Measurements from ENCODE around the gene SMYD3.

Gene SMYD3

GRCh38 chr1:246415028-246415427 is 92.1 kb downstream of the SMYD3 start:
- no peak for DNase-seq

GRCh38 chr1:246413430-246413829 is 93.6 kb downstream of the SMYD3 start:
- DNase-seq = no peak

DNA sequence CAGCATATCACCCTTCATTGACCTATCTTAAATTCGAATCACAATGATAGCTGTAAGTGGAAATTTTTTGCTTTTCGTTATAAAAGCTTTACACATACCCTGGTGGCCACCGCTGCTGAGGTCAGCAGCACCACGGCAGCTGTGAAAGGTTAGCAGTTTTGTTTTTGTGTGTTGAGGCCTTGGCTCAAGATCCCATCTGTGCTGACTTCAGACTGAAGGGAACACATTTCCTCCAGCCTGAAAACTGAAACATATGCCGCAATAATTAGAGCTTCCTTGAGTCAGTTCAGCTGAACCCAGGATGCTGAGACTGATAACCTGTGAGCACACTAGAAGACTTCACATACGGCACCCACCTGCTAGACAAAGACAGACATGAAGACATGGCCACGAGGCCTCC is 103.0 kb downstream of the SMYD3 start:
- no peak for DNase-seq

DNA sequence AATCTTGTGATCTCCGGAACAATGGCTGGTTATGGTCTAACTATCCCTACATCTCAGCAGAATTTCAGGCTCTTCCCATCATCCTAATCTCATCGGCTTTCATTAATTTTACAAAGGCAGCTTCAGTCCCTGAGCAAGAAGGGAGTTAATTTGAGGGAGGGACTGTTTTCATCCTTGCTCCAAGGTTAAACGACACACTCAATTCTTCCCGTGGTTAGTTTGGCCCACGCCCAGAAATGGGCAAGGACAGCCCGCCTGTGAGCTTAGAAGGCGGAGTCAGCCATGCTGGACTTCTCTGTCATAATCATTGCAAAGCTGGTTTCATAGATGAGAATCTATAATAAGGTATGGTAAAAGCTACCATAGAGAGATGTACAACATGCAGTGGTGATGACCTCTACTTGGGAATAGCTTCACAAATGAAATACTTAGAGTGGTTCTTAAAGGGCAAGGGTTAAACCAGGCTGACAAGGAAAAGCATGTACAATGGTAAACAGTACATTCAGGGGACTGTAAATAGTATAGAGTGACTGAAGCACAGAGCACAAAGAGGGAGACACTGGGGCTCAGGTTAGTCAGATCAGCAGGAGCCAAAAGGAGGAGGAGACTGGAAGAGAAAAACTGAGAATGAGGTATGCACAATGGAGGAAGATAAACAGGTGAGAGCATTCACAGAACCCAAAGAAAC is 108.8 kb downstream of the SMYD3 start:
- no peak for DNase-seq

DNA sequence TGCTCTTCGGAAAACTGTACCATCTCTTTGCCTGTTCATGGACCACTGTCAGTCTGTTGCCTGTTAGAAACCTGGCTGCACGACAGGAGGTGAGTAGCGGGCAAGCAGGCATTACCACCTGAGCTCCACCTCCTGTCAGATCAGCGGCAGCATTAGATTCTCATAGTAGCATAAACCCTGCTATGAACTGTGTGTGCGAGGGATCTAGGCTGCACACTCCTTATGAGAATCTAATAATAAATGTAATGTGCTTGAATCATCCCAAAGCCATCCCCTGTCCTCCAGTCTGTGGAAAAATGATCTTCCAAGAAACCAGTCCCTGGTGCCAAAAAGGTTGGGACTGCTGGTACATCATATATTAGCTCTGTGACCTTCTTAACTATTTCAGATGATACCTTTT is 110.0 kb downstream of the SMYD3 start:
- DNase-seq = no peak

DNA sequence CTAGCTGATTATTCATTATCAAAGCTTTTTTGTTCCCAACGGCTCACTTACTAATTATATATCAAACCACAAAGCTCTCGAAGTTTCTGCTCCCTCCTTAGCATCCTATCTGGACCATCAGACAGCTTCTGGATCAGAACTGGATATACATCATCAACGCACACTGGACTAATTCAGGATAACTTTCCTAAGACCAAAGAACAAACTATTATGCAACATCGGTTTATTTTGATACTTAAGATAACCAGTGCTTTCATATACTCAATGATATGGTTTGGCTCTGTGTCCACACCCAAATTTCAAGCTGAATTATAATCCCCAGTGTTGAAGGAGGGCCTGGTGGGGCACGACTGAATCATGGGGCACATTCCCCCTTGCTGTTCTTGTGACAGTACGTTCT is 110.8 kb downstream of the SMYD3 start:
- DNase-seq = no peak

DNA sequence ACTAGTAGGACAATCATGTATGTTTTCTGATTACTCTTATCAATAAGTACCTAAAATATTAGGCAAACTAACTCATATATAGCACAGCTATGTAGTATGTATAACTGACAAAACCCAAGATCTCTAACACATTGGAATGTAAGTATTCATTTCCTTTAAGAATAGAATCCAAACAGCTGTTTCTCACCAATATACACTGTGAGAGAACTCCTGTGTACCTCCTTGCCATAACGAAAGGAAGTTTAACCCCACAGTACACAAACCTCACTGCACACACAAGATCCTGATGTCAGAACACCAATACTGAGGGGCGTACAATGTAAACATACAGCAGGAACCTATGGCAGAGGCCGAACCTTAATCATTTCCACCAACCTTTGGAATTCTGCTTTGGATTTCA is 113.0 kb downstream of the SMYD3 start:
- no peak for DNase-seq

DNA sequence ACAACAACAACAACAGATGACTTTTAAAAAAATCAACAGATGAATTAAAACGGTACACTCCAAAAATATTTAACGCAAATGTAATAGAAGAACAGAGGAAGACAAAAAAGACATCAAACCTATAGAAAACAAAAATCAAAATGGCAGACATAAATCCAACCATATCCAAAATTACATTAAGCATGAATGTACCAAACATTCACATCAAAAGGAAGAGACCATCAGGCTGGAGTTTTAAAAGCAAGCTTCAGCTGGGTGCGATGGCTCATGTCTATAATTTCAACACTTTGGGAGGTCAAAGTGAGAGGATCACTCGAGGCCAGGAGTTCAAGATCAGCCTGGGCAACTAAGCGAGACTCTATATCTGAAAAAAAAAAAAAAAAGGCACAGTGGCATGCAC is 116.2 kb downstream of the SMYD3 start:
- no peak for DNase-seq

DNA sequence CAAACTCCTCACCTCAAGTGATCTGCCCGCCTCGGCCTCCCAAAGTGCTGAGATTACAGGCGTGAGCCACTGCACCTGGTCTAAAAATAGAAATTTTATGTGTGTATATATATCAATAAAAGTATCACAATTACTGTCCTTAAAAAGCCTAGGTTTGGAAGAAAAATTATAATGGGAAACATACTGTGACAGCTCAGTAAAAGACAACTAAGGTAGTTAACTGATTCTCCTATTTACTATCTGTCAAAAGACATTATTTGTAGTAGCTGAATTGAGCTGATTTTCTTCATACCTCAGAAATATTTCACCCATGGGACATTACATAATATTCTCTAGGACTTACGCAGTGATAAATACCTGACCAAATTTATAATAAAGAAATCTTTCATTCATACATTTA is 122.5 kb downstream of the SMYD3 start:
- no peak for DNase-seq

- peak; percentile 30 for DNase-seq
These were observed 123.3 kb downstream of the SMYD3 start for GRCh38 chr1:246383791-246384190.

GRCh38 chr1:246383239-246383589 is 123.9 kb downstream of the SMYD3 start:
- no peak for DNase-seq

- no peak for DNase-seq
These were observed 124.4 kb downstream of the SMYD3 start for GRCh38 chr1:246382589-246383238.

DNA sequence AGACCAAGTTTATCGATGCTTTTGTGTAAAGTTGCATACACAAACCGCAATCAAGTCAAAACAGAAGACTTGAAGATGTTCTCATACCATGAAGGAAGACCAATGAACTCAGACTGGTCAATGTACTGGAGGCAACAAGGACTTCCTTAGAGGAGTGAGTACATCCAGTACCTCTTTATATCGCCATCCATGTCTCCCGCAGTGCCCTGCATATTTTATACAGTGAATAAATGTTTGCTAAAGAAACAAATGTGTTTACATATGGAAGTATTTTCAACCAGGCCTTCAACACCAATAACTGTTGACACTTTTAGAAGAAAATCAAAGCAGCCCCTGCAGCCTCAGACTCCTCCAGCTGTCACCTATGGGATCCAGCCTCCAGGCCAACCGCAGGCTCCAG is 125.6 kb downstream of the SMYD3 start:
- DNase-seq = no peak

DNA sequence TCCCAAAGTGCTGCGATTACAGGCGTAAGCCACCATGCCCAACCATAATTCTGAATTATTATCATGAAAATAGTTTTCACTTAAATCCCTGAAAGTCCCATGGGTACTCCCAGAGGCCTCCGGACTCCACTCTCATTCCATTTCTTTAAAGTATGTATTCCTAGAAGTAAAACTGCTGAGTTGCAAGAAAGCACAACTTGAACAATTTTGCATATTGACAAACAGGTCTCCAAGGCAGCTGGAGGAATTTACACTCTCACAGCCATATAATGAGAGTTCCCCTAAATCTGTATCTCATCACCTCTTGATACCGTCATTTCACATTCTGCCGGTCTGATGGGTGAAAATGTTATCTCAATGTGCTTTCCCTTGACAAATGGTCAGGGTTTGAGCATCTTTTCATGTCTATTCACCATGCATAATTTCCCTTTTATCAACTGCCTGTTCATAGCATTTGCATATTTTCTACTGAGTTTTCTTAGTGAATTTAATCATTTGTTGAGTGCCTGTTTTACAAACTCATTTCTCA is 129.4 kb downstream of the SMYD3 start:
- no peak for DNase-seq

DNA sequence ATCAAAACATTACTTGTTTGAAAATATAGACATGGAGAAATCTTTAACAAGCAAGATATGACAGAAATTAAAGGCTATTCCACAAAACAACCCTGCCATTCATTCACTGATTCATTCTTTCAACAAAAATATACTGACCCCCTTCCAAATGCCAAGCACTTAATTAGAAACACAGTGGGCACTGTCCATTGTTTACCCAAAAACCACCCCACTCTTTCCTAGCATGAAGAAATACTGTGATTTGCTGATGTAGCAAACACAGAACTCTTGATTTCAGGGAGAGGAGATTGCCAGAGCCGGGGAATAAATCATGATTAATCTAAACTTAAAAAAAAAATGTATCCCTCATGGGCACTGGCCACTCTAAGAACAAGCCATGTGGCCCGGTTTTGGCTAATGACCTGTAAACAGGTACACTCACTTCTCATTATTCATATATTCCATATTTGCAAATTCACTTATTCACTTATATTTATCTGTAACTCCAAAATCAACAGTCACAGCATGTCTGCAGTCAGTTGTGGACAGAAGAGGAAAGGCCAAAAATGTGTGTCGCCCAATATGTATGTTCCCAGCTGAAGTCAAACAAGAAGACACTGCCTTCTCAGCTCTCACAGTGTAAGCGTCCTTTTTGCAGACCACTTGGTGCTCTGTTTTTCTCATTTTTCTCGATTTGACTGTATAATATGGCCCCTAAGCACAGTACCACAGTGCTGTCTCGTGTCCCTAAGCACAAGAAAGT is 133.1 kb downstream of the SMYD3 start:
- no peak for DNase-seq

GRCh38 chr1:246372559-246372958 is 134.5 kb downstream of the SMYD3 start:
- no peak for DNase-seq

DNA sequence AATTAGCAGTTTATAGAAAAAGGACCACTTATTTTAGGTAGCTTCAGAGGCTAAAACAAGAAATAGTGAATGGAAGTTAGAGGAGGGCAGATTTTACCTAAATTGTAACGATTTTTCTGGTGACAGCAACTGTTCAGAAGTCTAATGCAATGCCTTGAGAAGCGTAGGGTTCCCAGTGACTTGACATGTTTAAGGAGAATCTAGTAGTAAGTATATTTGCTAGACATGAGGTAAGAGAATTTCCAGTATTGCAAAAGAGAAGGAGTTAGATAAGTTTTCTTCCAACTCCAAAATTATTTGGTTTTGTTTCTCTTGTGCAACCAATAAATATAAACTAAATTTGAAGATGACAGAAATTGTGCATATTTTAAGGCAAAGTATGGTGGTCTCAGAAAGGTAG is 140.0 kb downstream of the SMYD3 start:
- DNase-seq = no peak

DNA sequence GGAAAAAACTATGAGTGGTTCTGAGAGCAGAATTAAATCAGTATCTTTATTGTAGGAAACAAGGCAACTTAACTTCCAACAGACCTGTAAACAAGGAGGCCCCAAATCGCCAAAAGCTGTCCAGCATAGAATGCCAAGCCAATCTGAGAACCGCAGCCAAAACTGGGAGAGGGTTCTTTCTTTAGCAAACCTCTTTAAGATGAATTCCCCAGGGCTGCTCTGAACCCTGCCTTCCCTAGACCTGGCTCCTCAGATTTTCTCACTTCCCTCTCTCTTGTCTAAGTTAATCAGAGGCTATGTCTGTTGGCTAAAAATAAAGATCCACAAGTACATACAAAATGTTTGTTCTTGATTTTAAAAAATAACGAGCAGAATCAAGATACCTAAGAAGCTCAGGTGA is 141.4 kb downstream of the SMYD3 start:
- DNase-seq = no peak

DNA sequence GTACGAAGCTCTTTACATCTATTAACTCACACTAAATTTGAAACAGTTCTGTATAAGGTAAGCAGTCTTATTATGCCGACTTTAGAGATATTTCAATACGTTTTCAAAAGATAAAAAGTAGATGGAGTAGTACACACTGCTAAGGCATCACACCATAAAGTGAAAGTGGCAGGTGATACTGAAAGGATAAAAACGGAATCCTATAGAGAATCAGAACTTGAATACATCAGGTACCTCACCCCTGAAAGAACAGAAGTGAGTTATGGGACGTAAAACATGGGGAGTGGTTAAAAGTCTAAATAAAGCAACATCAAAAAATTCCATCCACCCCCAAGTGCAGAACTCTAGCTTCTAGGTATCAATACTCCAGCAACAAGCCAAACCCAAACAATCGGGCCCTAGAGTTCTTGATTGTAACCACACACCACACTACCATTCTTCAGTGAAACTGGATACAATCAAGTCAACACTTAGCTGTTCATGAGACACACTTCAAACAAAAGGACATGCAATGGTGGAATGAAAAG is 142.6 kb downstream of the SMYD3 start:
- no peak for DNase-seq

- peak; percentile 6 for DNase-seq
These were observed 150.0 kb downstream of the SMYD3 start for GRCh38 chr1:246357014-246357598.

DNA sequence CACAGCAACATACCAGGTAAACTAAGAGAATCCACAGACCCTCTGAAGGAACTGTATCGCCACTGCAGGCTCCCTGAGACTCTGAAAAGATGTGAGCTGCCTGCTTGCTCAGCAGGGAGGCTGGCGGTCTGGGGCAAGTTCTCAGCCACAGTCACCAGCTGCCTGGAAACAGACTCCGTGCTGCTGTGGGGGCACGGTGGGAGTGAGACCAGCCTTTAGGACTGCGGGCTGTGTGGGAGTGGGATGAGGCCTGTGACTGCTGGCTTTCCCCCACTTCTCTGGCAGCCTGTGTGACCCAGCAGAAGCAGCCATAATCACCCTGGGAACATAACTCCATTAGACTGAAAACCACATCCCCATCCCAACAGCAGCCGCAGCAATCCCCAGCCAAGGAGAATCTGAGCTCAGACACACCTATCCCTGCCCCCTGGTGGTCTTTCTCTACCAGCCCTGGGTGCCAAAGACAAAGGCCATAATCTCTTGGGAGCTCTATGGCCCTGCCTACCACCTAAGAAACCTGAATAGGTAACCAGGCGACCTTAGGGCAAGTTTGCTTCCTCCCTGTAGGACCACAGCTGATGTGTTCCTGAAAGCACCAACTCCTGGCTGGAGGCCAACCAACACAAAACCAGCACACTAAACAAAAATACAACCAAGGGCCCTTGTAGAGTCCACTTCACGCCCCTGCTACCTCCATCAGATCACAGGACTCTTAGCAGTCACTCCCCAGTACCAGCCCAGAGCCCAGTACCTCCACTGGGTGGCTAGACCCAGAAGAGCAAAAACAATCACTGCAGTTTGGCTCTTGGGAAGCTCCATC is 151.5 kb downstream of the SMYD3 start:
- no peak for DNase-seq

DNA sequence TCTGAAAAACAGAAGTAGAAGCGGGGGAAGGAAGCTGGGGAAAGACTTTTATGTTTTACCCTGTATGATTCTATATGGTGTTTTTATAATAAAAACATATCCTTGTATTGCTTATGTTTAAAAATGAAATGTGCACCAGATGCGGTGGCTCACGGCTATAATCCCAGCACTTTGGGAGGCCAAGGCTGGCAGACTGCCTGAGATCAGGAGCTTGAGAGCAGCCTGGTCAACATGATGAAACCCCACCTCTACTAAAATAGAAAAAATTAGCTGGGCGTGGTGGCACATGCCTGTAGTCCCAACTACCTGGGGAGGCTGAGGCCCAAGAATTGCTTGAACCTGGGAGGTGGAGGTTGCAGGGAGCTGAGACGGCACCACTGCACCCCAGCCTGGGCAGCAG is 155.4 kb downstream of the SMYD3 start:
- DNase-seq = no peak

GRCh38 chr1:246350745-246351144 is 156.3 kb downstream of the SMYD3 start:
- DNase-seq = no peak

All from HCEC 1CT (cell line).